HG03442 (cell line): ENCODE measurements around the gene PPP1R12B.
A peak's percentile ranks its signal among the peaks of the same experiment; 100 is the strongest.
"Not testable (repeated sequence)": the region's sequence is repeated elsewhere in the genome, so short reads cannot be mapped to it uniquely, and the experiment has no call there.

Source experiments
- ATAC-seq: cut with Tn5 transposase; IDR thresholded peaks from one replicate; pipeline ENCODE4 v1.9.1; 2021; ENCODE audit warnings: mild to moderate bottlenecking, moderate library complexity; ENCODE audit not compliant: unreplicated experiment

The PPP1R12B gene

DNA sequence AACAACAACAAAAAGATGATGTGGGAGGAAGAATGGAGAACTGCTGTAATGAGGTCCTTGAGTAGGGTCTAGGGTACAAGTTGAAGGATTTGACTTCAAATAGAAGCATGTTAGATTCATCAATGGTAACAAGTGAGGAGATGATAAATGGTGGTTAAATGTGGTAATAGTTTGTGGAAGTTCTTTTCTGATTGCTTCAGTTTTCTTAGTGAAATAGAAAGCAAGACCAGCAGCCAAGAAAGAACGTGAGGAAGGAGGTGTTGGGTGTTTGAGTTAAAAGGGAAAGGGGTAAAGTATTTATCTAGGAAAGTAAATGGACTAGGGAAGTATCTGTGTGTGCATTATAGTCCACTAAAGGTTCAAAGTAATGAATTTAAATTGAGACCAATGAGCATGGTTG lies 177.6 kb downstream of the PPP1R12B start:
- ATAC-seq = not testable (repeated sequence)

DNA sequence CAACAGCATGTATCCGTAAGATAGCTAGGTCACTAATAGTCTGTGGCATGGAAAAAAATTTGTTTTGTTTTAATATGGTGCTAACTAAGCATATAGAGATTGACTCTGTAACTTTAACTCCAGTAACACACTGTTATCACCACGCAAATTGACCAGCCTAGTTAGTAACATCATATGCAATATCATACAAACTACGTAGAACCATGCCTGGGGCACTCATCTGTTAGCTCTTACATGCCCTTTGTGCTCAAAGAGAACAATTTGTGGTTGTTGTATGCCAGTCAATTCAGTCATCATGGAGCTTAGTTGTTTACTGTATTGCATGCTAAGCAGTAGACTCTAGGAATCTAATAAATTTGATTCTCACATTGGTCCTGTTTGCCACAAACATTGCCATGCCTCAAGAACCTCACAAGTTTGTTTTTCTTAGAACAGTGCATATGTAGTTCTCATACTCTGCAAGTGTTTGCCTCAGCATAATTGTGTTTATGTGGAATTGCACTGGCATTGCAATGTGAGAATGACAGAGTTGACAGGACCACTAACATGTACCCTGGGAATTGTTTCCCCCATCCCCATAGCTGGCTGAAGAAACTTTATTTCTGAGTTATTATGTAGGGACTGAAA lies 179.7 kb downstream of the PPP1R12B start:
- not testable (repeated sequence) for ATAC-seq

DNA sequence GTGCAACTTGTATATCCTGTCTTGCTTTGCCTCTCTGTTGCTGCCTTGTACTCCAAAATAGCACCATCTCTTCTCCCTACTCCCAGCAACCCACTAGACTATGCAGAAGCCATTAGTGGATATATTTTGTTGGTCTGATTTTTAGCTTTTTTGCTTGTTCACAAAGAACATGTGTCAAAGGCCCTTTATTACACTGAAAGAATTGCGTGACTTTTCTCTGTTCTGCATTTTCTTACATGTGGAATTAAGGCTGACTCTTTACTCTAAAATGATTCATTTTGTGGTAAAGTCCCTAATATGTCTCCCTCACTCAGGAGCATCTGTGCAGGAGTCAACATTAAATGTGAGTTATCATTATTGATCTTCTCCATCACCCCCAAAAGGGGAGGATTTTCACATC lies 182.2 kb downstream of the PPP1R12B start:
- ATAC-seq = not testable (repeated sequence)

DNA sequence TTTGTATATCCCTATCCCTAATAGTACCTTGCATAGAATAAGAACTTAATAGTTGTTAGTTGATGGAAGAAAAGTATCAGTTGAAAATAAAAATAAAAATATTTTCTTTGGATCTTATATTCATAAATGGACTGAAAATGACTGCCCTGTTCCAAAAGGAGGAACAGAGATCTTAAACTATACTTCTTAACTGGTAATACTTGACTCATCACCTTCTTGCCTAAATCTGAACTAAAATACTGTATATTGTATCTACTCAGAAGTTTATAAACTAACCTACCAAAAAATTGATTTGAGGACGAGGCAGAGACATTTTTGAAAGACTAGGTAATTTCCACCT lies 182.9 kb downstream of the PPP1R12B start:
- no peak for ATAC-seq

DNA sequence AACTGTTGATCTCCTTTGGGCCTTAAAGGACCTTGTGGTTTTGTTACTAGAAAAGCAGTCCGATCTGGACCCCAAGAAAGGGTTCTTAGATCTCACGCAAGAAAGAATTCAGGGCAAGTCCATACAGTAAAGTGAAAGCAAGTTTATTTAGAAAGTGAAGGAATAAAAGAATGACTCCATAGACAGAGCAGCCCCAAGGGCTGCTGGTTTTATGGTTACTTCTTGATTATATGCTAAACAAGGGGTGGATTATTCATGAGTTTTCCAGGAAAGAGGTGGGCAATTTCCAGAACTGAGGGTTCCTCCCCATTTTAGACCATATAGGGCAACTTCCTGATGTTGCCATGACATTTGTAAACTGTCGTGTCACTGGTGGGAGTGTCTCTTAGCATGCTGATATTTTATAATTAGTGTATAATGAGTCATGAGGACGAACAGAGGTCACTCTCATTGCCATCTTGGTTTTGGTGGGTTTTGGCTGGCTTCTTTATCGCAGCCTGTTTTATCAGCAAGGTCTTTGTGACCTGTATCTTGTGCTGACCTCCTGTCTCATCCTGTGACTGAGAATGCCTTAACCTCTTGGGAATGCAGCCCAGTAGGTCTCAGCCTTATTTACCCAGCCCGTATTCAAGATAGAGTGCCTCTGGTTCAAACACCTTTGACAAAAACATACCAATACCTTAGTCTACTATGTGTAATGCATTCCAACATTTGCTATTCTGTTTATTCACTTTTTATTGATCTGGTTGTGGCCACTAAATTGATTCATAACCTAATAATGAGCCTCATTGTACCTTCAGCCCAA lies 183.5 kb downstream of the PPP1R12B start:
- not testable (repeated sequence) for ATAC-seq

DNA sequence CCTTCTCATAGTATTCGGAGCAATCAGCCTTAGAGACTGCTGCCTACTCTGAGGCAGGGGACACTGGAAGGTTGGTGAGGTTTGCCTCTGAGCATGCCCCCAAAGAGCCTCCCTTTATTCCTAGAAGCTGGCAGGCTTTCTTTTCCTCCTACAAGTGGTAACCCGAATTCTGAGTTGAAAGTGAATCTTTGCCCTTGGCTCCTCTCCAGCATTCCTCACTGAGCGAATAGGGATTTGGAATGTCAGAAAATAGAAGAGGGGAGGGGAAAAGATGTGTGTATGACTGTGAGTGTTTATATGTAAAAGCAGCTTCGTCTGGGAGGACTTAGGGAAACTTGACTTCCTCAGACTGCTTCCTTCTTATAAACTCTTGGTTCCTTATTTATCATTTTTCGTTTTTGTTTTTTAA lies 190.7 kb downstream of the PPP1R12B start:
- not testable (repeated sequence) for ATAC-seq

DNA sequence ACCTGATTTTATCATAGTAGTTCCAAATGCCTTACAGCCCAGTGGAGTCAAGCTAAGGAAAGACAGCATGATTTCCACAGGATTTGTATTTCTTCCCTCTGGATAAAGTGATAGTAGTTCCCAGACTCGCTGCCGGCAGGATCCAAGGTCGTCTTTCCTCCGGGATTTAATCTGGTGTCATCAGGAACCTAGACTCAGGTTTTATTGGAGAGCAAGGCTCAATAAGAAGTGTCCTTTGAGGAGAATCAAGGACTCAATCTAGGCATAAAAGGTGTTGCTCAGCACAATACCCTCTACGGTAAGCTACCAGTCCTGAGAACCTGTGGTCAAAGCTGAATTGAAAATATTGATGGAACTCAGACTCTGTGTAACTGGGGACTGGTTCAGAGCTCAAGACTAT lies 191.1 kb downstream of the PPP1R12B start:
- not testable (repeated sequence) for ATAC-seq

DNA sequence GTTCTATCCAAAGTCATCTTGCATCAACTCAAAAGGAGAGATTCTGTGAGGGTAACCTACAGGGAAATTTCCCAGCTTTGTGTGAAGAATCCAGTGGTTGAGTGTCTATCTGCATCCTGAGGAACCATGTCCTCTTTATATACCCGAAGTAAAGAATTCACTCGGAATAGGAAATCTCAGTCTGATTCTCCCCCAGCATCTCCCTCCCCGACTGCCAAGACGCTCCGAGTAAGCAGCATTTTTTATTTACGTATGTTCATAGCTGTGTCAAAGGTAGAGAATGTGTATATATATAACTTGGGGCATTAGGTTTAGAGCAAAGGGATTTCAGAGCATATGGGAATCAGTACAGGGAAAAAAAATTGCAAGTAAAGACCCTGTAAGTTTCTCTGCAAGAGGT lies 191.5 kb downstream of the PPP1R12B start:
- ATAC-seq = no peak

DNA sequence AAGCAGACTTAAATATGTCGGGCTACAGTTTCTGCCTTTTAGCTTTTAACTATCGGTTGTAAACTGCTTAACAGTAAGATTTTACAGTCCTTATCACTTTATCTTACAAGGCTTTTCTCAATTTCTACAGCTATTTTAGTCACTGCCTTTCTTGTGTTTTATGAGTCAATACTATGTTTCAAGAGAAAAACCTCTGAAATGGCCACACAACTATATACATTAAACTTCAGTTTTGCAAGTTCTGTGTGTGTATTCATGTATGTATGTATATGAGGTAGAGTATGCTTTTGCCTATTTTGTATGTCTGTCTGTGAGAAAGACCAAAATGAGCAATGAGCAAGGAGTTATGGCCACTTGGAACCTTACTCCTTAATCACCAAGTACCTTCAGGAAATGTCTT lies 191.9 kb downstream of the PPP1R12B start:
- no peak for ATAC-seq

DNA sequence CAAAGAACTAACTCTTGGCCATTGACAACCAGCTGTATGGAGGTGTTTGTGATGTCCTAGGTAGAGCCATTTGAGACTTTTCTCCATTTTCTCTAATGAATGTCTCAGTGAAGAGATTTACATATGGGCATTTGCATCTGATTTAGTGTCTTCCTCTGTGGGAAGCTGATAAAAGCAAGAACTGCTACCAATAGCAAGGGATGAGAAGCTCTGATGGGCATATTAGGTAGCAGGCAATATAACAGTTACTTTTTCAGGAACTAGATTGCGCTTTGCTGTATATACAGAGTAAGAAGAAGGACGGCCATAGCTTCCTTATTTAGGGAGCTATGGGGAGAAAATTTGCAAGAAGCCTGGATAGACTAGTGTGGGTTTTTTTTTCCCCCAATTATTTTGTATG lies 192.4 kb downstream of the PPP1R12B start:
- not testable (repeated sequence) for ATAC-seq

DNA sequence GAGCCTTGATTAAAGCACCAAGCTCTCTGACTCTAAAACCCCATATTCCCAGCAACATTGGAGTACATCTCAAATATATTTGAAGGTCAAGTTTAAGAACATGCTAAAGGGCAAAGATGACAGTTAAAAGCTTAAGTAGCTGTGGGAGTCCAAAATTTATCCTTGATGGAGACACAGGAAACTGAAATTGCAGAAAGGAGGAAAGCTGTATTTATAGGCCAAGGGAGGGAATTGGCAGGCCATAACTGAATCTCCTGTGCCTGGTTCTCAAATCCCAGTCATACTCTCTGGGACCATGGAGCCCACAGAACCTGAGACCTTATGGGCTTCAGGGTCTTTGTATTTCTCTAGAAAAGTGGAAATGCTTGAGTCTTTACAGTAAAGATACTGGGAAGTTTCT lies 193.9 kb downstream of the PPP1R12B start:
- ATAC-seq = not testable (repeated sequence)

DNA sequence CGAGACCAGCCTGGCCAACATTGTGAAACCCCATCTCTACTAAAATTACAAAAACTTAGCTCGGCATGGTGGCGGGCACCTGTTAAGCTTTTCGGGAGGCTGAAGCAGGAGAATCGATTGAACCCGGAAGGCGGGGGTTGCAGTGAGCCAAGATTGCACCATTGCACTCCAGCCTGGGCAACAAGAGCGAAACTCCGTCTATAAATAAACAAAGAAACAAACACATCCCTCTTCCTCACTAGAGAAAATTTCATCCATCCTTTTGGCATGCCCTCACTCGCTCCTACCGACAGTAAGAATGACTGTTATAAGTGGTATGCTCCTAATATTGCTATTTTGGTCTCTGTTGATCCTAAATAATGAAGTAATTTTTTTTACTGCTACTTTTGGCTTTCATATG lies 195.0 kb downstream of the PPP1R12B start:
- not testable (repeated sequence) for ATAC-seq

DNA sequence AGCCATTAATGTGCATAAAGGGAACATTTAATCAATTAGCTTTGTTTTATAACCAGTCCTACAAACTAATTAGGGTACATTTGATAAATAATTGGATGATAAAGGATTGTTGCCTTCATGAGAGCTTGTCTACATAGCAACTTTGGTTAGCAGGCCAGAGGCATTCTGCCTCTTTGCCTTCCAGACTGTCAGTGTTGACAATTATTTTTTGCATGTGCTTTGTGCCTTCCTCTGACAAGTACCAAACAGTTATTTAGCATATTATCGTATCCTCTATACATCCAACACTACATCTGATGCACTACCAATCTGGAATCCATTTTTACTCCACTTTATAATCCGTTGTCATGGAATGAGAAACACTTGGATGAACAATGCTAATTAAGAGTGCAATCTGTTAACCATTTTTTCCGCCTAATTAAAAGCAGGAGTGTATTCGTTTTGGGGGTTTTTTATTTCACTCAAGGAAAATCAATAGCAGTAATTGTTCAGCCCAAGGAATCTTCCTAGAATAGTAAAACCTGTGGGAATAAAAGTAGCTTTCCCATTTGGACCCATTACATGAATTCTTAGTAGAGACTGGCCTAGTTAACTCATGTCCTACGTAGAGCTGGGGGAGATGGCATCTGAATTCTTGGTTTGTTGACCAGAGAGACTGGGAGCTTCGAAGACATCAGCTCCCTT lies 196.4 kb downstream of the PPP1R12B start:
- not testable (repeated sequence) for ATAC-seq

DNA sequence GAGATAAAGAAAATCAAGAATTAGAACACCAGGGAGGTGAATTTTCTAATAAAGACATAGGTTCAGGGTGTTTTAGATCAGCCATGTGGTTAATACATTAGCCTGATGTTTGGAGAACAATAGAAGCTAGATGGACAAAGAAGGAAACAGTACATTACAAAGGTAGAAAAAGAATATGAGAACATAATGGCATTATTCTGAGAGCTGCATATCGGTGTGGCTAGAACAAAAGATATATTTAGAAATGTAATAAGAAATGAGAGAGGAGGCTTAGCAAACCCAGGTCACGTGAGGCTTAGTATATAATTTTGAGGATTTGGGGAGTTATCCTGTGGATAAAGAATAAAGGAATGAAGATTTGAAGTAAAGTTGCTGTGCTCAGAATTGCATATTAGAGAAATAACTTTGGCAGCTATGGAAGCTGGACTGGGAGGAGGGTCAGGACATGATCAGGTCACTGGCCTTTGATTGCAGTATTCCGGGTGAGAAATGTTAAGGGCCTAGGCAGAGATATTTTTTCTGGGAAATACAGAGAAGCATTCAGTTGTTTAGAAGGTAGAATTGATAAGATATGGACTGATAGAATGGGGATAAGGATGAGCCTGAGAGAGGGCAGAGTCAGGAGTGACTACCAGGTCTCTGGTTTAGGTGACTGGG lies 197.3 kb downstream of the PPP1R12B start:
- ATAC-seq = not testable (repeated sequence)

DNA sequence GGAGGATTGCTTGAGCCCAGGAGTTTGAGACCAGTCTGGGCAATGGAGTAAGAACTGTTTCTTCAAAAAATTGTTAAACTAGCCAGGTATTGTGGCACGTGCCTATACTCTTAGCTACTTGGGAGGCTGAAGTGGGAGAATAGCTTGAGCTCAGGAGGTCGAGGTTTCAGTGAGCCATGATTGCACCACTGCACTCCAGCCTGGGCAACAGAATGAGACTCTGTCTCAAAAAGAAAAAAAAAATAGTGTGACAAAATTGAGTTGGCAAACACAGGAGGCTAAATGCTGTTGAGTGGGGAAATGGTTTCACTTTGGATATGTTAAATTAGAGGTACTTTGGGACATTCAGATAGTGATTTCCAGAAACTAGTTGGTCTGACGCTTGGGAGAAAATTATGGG lies 197.9 kb downstream of the PPP1R12B start:
- ATAC-seq = peak; percentile 15

DNA sequence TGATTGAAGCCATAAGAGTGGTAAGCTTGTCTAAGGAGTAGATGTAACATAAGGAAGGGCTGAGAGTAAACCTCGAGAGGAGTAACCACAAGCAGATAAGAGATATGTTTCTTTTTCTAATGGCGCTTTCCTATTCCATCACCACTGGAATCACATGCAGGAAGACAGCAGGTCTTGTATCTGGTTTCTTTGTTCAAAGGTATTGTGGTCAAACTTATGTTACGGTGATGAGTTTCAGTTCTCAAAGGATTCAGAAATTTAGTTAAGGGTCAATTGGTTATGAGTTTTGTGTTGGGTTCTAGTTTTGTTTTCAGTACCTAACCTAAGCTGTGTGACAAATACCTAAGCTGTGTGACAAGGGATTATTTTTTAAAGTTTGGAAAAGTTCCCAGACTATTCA lies 198.3 kb downstream of the PPP1R12B start:
- ATAC-seq = peak; percentile 69

DNA sequence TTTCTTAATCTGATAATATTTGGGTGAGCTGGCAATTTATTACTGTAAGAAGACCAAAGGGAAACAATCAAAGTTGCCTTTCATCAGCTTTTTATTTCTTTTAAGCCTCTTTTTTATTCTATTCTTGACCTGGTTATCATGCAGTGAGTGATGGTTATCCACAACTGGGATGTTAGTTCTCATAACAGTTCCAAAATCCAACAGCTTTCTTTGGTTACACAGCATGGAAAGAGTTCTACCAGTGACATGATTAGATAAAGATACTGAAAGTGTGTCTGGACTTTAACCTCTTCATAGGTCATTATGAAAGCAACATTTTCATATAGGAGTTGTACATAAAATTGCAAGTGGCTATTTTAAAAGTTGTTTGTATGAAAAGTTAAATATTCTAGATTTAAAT lies 198.7 kb downstream of the PPP1R12B start:
- ATAC-seq = no peak

DNA sequence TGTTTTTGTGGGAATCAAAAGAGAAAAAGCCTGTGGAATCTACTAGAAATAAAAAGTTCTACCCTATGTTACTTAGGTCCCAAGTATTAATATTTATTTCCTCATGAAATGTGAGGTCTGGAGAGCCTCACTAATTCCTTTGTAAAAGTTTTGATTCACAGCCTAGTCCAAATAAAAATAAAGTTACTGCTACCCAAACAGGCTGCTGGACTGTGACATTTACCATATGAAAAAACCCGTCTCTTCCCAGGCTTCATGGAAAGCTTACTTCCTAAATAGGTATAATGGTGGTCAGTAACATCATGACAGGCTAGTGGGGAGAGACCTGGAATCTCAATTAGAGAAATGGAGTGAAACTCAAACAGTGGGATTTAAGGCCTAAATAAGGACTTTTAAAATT lies 201.6 kb downstream of the PPP1R12B start:
- ATAC-seq = not testable (repeated sequence)

DNA sequence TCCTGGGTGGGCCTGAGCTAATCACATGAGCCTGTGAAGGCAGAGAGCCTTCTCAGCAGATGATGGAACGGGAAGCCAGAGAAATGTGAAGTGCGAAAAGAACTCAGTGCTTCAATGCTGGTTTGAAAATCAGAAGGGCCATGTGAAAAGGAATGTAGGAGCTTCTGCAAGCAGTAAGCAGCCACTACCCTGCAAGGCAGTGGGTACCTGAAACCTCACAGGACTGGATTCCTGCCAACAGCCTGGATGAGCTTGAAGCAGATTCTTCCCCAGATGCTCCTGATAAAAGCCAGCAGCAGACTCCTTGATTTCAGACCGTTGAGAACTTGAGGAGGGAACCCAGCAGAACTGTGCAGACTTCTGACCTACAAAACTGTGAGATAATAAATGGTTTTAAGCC lies 203.2 kb downstream of the PPP1R12B start:
- no peak for ATAC-seq

DNA sequence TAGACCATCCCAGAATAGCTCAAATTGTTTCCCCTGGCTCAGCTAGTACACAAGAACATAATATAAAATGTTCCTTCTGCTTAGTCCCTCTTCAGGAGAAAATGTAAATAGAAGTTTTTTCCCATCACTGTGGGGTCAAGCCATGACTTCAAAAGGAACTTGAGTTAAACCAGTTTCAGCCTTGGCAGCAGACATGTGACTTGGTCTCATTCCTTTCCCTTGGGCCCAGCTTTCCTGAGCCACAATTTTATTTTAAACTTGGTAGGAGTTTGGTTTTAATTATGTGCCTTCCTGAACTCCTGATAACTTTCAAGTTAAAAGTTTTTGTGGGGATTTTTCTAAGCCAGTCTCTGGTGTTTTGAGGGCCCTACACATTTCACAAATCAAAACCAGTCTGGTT lies 204.1 kb downstream of the PPP1R12B start:
- not testable (repeated sequence) for ATAC-seq

DNA sequence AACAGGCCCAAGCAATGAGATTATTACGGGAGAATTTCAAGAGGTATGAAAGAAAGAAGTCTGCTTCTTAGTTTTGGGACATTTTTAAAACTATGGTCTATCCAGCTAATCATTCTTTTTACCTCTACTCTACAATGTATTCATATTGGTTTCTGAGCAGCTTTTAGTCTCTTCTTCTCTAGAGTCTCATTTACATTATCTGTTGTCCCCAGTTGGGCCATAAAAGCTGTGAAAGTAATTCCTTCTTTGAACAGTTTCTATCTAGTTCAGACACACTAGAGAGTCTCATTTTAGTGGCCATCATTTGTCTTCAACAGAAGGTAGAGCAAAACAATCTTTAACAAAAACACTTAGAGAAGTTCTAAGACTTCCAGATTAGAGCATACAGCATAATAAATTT lies 204.6 kb downstream of the PPP1R12B start:
- ATAC-seq = not testable (repeated sequence)
